ENCODE data around the gene SARDH. TPM values are rescaled to one million over a fixed set of nuclear protein-coding genes. Genes with fewer than 3 reads are reported as not detected.

The SARDH gene
- total RNA-seq, 1 experiment from 2014 or later: not detected

DNA sequence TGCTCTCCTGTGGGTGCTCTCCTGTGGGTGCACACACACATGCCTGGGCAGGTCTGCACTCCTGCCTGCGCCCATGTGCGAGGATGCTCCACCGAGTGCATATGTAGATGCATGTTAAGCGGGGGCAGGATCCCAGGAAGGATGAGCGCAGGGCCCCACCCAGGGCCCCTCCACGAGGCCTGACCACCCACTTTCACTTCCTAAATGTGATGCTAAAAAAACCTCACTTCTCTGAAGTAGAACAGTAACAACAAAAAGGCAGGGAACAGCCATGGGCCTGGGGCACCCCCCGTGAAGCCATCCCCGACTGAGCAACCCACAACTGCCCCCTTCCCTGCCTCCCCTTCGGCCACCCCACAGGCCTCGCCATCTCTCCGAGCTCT, 48.2 kb upstream of the SARDH start:
- Mint-ChIP-seq H3K4me1 (ENCODE audit: low read depth, unreplicated experiment) (no peaks in the 10 kb centered on the region), H3K36me3 (ENCODE audit: insufficient read depth, unreplicated experiment) (peaks cover 21% of the 10 kb centered on the region), H3K4me3 (ENCODE audit: low read depth, unreplicated experiment) (no peak overlapping the region), H3K9me3 (ENCODE audit: low read depth, unreplicated experiment) (no peaks in the 10 kb centered on the region), H3K27ac (ENCODE audit: unreplicated experiment) (no peak overlapping the region), H3K27me3 (ENCODE audit: unreplicated experiment) (no peaks in the 10 kb centered on the region)
- intact Hi-C loops (cut with micrococcal nuclease; ENCODE audit: unreplicated experiment): no loop called here
- CTCF ChIA-PET: no interaction called here
- DNase-seq: no peak
- no TSS peak for BruUV-seq (replicated peaks)
- TF ChIP-seq, protein P1, sequence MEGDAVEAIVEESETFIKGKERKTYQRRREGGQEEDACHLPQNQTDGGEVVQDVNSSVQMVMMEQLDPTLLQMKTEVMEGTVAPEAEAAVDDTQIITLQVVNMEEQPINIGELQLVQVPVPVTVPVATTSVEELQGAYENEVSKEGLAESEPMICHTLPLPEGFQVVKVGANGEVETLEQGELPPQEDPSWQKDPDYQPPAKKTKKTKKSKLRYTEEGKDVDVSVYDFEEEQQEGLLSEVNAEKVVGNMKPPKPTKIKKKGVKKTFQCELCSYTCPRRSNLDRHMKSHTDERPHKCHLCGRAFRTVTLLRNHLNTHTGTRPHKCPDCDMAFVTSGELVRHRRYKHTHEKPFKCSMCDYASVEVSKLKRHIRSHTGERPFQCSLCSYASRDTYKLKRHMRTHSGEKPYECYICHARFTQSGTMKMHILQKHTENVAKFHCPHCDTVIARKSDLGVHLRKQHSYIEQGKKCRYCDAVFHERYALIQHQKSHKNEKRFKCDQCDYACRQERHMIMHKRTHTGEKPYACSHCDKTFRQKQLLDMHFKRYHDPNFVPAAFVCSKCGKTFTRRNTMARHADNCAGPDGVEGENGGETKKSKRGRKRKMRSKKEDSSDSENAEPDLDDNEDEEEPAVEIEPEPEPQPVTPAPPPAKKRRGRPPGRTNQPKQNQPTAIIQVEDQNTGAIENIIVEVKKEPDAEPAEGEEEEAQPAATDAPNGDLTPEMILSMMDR (IDR thresholded peaks at IDR 0.05; ENCODE audit: unreplicated experiment): no peak

DNA sequence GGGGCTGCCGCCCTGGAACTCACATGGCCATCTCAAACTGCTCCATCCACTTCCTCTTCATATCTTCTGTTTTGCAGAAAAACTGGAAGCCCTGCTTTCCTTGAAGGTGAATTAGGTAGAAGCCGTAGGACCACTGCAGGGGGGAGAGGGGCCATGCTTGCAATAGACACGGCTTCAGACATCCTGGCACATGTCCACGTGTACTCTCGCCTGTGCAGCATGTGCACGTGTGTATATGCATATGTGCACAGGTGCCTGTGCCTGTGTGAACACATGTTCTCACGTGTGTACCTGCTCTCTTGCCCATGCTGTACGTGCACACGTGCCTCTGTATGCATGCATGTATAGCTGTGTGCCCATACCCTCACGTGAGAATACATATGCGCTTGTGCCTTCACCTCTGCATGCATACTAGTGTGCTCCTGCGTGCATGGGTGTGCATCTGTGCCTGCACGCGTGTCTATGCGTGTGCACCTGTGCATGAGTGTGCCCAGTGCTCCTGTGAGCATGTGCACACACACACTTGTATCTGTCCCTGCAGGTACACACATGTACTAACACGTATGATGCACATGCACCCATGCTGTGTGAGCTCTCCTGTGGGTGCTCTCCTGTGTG, 47.7 kb upstream of the SARDH start:
- CTCF ChIA-PET: no interaction called here
- TF ChIP-seq, protein P1 (IDR thresholded peaks at IDR 0.05; ENCODE audit: unreplicated experiment): no peak

DNA sequence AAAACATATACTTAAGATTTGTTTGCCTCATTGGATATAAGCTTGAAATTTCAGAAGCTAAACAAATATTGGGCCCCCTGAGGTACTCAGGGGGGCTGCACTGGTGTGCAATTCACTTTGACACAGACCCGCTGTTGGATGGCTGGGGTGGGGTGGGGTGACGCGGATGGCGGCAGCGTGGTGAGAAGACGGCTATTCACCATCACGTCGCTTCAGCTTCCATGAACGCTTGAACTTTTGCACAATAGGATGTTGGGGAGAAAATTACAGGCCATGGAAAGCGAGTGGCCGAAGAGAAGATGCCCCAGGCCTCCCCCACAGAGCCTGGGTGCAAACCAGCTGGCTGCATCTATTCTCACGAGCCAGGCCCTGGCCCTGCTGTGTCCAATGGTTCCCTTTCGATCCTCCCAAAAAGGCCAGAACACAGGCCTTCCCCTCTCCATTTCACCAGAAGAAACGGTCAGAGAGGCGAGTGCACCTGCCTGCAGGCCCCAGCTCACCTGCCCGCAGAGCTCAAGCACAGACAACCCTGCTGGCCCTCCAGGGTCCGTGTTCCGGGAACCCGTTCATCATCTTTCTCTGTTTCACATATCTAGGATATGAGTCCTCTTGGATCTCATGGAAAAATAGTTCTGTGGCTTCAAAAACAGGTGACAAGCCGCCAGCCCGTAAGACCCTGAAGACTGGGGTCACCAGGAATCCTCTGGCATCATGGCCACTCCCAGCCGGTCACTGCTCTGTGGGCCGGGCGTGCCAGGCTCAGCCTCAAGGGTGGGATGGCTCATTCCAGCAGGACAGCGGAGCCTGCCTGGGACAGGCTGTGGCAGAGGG, 46.8 kb upstream of the SARDH start:
- intact Hi-C loops (cut with micrococcal nuclease; ENCODE audit: unreplicated experiment): no loop called here

More for the DNA sequence above, 47.7 kb upstream of the SARDH start:
- DNase-seq: no peak
- Mint-ChIP-seq H3K27me3 (ENCODE audit: unreplicated experiment) (no peaks in the 10 kb centered on the region), H3K9me3 (ENCODE audit: low read depth, unreplicated experiment) (no peaks in the 10 kb centered on the region), H3K4me1 (ENCODE audit: low read depth, unreplicated experiment) (no peaks in the 10 kb centered on the region), H3K36me3 (ENCODE audit: insufficient read depth, unreplicated experiment) (peaks cover 21% of the 10 kb centered on the region), H3K27ac (ENCODE audit: unreplicated experiment) (no peak overlapping the region), H3K4me3 (ENCODE audit: low read depth, unreplicated experiment) (no peak overlapping the region)
- BruUV-seq (replicated peaks): no TSS peak
- intact Hi-C loops (cut with micrococcal nuclease; ENCODE audit: unreplicated experiment): no loop called here

DNA sequence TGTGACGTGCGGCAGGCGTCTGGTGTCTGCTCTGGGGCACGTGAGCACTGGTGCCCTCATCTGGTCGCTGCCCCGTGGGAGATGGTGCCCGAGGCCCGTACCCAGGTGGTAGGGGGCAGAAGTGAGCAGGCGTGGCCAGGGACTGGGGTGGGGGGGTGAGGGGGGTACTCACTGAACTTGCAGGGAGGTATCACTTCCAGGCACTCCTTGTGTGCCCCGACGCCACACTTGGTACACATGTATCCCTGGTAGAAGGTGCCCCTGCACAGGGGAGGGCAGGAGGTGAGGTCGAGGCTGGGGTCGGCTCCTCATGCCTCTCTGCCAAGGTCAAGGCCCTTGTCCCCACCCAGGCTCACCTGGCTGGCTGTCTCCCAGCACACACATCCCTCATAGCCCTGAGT, 45.2 kb upstream of the SARDH start:
- intact Hi-C loops (cut with micrococcal nuclease; ENCODE audit: unreplicated experiment): loop anchor here (2.0 kb wide), 1 partner anchor 211 kb away; no protein-coding TSS in a partner anchor
- BruUV-seq (replicated peaks): no TSS peak
- no peak for DNase-seq
- CTCF ChIA-PET: interaction anchor here (1.7 kb wide), 1 partner anchor 211 kb away, joined by 28 read pairs; no protein-coding TSS in a partner anchor
- TF ChIP-seq, protein P1 (IDR thresholded peaks at IDR 0.05; ENCODE audit: unreplicated experiment): no peak
- Mint-ChIP-seq H3K27ac (ENCODE audit: unreplicated experiment) (no peak overlapping the region), H3K4me1 (ENCODE audit: low read depth, unreplicated experiment) (no peaks in the 10 kb centered on the region), H3K9me3 (ENCODE audit: low read depth, unreplicated experiment) (no peaks in the 10 kb centered on the region), H3K4me3 (ENCODE audit: low read depth, unreplicated experiment) (no peak overlapping the region), H3K27me3 (ENCODE audit: unreplicated experiment) (no peaks in the 10 kb centered on the region), H3K36me3 (ENCODE audit: insufficient read depth, unreplicated experiment) (peaks cover 5% of the 10 kb centered on the region)

More for the DNA sequence above, 46.8 kb upstream of the SARDH start:
- Mint-ChIP-seq H3K27ac (ENCODE audit: unreplicated experiment) (no peak overlapping the region), H3K4me1 (ENCODE audit: low read depth, unreplicated experiment) (no peaks in the 10 kb centered on the region), H3K4me3 (ENCODE audit: low read depth, unreplicated experiment) (no peak overlapping the region), H3K9me3 (ENCODE audit: low read depth, unreplicated experiment) (no peaks in the 10 kb centered on the region), H3K36me3 (ENCODE audit: insufficient read depth, unreplicated experiment) (peaks cover 15% of the 10 kb centered on the region), H3K27me3 (ENCODE audit: unreplicated experiment) (no peaks in the 10 kb centered on the region)
- BruUV-seq (replicated peaks): no TSS peak
- CTCF ChIA-PET: no interaction called here
- TF ChIP-seq, protein P1 (IDR thresholded peaks at IDR 0.05; ENCODE audit: unreplicated experiment): no peak
- no peak for DNase-seq
